ENCODE results near the gene AQP7.
"Not testable (repeated sequence)": the region's sequence is repeated elsewhere in the genome, so short reads cannot be mapped to it uniquely, and the experiment has no call there.

GRCh38 chr9:33385536-33385935, 16.8 kb downstream of the AQP7 start:
- not testable (repeated sequence) for TF ChIP-seq POLR2A, CTCF (IDR thresholded peaks at IDR 0.05)
